ENCODE results near the gene BRI3.
"Not testable (repeated sequence)": the region's sequence is repeated elsewhere in the genome, so short reads cannot be mapped to it uniquely, and the experiment has no call there.

BRI3 gene

GRCh38 chr7:98315318-98315993, 34.0 kb downstream of the BRI3 start:
- DNase-seq: no peak

GRCh38 chr7:98315994-98316527, 34.6 kb downstream of the BRI3 start:
- DNase-seq: not testable (repeated sequence)

GRCh38 chr7:98317366-98318040, 36.0 kb downstream of the BRI3 start:
- no peak for DNase-seq

- no peak for DNase-seq
These were observed 37.7 kb downstream of the BRI3 start for GRCh38 chr7:98319176-98319575.

GRCh38 chr7:98321301-98321700, 39.8 kb downstream of the BRI3 start:
- no peak for DNase-seq

GRCh38 chr7:98322331-98323270, 41.1 kb downstream of the BRI3 start:
- no peak for DNase-seq

GRCh38 chr7:98323597-98324322, 42.3 kb downstream of the BRI3 start:
- no peak for DNase-seq

- DNase-seq: no peak
These were observed 43.3 kb downstream of the BRI3 start for GRCh38 chr7:98324782-98325181.

- no peak for DNase-seq
These were observed 47.8 kb downstream of the BRI3 start for GRCh38 chr7:98329100-98329790.

- DNase-seq: no peak
These were observed 48.4 kb downstream of the BRI3 start for GRCh38 chr7:98329791-98330373.

GRCh38 chr7:98330926-98331529, 49.5 kb downstream of the BRI3 start:
- no peak for DNase-seq

GRCh38 chr7:98334081-98334480, 52.6 kb downstream of the BRI3 start:
- no peak for DNase-seq

- DNase-seq: no peak
These were observed 54.0 kb downstream of the BRI3 start for GRCh38 chr7:98335411-98335977.

GRCh38 chr7:98338441-98338840, 57.0 kb downstream of the BRI3 start:
- no peak for DNase-seq

- no peak for DNase-seq
These were observed 57.6 kb downstream of the BRI3 start for GRCh38 chr7:98339043-98339442.

- DNase-seq: no peak
These were observed 59.6 kb downstream of the BRI3 start for GRCh38 chr7:98341106-98341505.

Measured in T-helper 2 cell (primary cell).